Ishikawa (cell line): Measurements from ENCODE around the gene CEMIP.

Source experiments
- CEBPB ChIP-seq: IDR thresholded peaks from 2 replicates; pipeline ENCODE4 v1.6.1; 2012
- CREB1 ChIP-seq: IDR thresholded peaks from 2 replicates; pipeline ENCODE4 v1.6.1; 2012; ENCODE audit warnings: low read depth
- EGR1 ChIP-seq: IDR thresholded peaks from 2 replicates; pipeline ENCODE4 v1.6.1; 2012
- EP300 ChIP-seq: IDR thresholded peaks from 2 replicates; pipeline ENCODE4 v1.6.1; 2012; ENCODE audit warnings: borderline replicate concordance
- FOXM1 ChIP-seq: IDR thresholded peaks from 2 replicates; pipeline ENCODE4 v1.6.1; 2012; ENCODE audit warnings: low read depth, borderline replicate concordance
- NFIC ChIP-seq: IDR thresholded peaks from 2 replicates; pipeline ENCODE4 v1.6.1; 2012
- RAD21 ChIP-seq: IDR thresholded peaks from 2 replicates; pipeline ENCODE4 v1.6.1; 2012; ENCODE audit warnings: low read depth
- TAF1 ChIP-seq: IDR thresholded peaks from 2 replicates; pipeline ENCODE4 v1.6.1; 2012; ENCODE audit warnings: low read depth, mild to moderate bottlenecking
- TCF12 ChIP-seq: IDR thresholded peaks from 2 replicates; pipeline ENCODE4 v1.6.1; 2012; ENCODE audit warnings: low read depth
- TEAD4 ChIP-seq: IDR thresholded peaks from 2 replicates; pipeline ENCODE4 v1.6.1; 2012
- YY1 ChIP-seq: IDR thresholded peaks from 2 replicates; pipeline ENCODE4 v1.6.1; 2012; ENCODE audit warnings: low read depth
- ZBTB7A ChIP-seq: IDR thresholded peaks from 2 replicates; pipeline ENCODE4 v1.6.1; 2012; ENCODE audit warnings: low read depth
- TF ChIP-seq, protein P1 (sequence below): IDR thresholded peaks from 2 replicates; pipeline ENCODE4 v1.6.1; 2012
- TF ChIP-seq, protein P2 (sequence below): IDR thresholded peaks from 2 replicates; pipeline ENCODE4 v1.6.1; 2012
- TF ChIP-seq, protein P3 (sequence below): IDR thresholded peaks from 2 replicates; pipeline ENCODE4 v1.6.1; 2012; ENCODE audit warnings: low read depth, mild to moderate bottlenecking

Gene CEMIP

DNA sequence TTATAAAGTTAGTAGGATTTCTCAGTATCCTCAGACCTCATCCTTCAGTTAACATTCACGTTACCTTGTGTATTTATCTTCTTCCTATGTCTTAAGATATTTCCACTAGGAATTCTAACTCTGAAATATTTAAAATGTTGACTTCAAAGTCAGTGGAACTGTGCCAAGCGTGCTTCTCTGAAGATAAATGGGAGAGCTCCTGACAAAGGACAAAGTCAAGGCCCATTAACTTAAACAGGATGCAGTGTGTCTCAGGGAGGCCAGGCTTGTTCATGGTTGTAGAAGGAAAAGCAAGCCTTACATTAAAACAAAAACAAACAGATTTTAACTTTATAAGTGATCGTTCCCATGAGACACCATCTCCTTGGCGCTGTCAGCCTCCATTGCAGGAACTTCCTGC is 42.6 kb upstream of the CEMIP start:
- no peak for TF ChIP-seq CEBPB
- TF ChIP-seq NFIC = no peak
- no peak for TF ChIP-seq YY1
- no peak for TF ChIP-seq RAD21
- no peak for TF ChIP-seq EP300
- TF ChIP-seq EGR1 = no peak

DNA sequence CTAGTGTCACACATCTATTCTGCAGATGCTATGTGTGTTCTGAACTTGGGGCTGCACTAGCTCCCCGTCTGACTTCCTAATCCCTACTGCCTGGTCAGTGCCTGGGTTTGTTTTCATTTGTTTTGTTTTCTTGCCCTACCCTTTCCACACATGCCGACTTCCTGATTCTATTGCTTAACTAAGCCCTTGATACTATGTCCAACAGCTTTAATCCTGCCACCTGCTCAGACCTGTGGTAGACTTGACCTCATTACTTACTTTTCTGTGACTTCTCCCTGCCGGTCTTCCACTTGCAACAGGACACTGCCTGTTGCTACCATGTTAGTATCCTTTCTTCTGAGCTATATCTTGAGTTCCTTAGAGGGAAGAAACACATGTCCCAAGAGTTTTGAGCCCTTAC is 39.3 kb upstream of the CEMIP start:
- TF ChIP-seq TCF12 = no peak
- no peak for TF ChIP-seq EP300
- TF ChIP-seq, protein P1, sequence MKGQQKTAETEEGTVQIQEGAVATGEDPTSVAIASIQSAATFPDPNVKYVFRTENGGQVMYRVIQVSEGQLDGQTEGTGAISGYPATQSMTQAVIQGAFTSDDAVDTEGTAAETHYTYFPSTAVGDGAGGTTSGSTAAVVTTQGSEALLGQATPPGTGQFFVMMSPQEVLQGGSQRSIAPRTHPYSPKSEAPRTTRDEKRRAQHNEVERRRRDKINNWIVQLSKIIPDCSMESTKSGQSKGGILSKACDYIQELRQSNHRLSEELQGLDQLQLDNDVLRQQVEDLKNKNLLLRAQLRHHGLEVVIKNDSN = no peak
- no peak for TF ChIP-seq TAF1
- TF ChIP-seq NFIC = no peak
- TF ChIP-seq TEAD4 = no peak
- no peak for TF ChIP-seq YY1
- no peak for TF ChIP-seq ZBTB7A
- TF ChIP-seq, protein P2, sequence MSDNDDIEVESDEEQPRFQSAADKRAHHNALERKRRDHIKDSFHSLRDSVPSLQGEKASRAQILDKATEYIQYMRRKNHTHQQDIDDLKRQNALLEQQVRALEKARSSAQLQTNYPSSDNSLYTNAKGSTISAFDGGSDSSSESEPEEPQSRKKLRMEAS = no peak
- TF ChIP-seq FOXM1 = no peak
- TF ChIP-seq CREB1 = no peak
- TF ChIP-seq RAD21 = no peak
- TF ChIP-seq, protein P3, sequence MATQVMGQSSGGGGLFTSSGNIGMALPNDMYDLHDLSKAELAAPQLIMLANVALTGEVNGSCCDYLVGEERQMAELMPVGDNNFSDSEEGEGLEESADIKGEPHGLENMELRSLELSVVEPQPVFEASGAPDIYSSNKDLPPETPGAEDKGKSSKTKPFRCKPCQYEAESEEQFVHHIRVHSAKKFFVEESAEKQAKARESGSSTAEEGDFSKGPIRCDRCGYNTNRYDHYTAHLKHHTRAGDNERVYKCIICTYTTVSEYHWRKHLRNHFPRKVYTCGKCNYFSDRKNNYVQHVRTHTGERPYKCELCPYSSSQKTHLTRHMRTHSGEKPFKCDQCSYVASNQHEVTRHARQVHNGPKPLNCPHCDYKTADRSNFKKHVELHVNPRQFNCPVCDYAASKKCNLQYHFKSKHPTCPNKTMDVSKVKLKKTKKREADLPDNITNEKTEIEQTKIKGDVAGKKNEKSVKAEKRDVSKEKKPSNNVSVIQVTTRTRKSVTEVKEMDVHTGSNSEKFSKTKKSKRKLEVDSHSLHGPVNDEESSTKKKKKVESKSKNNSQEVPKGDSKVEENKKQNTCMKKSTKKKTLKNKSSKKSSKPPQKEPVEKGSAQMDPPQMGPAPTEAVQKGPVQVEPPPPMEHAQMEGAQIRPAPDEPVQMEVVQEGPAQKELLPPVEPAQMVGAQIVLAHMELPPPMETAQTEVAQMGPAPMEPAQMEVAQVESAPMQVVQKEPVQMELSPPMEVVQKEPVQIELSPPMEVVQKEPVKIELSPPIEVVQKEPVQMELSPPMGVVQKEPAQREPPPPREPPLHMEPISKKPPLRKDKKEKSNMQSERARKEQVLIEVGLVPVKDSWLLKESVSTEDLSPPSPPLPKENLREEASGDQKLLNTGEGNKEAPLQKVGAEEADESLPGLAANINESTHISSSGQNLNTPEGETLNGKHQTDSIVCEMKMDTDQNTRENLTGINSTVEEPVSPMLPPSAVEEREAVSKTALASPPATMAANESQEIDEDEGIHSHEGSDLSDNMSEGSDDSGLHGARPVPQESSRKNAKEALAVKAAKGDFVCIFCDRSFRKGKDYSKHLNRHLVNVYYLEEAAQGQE = no peak
- no peak for TF ChIP-seq CEBPB

DNA sequence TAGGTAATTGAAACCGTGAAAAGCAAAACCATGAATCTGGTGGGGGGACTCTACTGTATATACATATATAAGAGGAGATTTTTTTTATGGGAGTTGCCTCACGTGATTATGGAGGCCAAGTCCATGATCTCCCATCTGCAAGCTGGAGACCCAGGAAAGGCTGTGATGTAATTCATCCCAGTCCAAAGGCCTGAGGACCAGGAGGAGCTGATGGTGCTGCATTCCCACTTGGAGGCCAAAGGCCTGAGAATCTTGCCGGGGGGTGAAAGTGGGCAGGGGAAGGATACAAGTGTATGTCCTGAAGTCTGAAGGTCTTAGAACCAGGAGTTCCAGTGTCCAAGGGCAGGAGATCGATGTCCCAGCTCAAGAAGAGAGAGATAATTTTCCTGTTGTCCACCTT is 37.1 kb upstream of the CEMIP start:
- TF ChIP-seq ZBTB7A (no peak), NFIC (no peak), TEAD4 (no peak), CEBPB (no peak), EGR1 (no peak), FOXM1 (no peak), CREB1 (no peak), YY1 (no peak), RAD21 (no peak), TCF12 (no peak), TAF1 (no peak), EP300 (no peak)
- TF ChIP-seq, protein P1 = no peak
- TF ChIP-seq, protein P2 = no peak
- TF ChIP-seq, protein P3 = no peak

DNA sequence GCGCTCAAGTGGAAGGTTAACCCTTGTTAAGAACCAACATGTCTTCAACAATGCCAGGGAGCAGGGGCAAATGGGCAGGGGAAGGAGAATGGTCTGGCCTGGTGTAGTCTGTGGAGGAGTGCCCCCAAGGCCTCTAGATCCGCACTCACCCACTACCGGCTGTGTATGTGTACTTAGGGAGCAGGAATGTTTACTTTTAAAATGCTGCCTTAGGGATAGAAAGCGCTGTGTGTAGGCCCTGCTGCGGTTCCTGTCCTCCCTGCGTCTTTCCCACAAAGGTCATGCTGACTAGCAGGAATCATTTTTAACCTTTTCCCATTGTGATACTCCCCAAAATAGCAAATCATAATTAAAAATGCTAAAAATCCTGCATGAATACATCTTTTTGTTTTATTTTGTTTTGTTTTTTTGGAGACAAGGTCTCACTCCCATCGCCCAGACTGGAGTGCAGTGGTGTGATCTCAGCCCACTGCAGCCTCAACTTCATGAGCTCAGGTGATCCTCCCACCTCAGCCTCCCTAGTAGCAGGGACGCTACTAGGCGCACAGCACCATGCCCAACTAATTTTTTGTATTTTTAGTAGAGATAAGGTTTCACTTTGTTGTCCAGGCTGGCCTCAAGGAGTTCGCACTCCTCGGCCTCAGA is 35.9 kb upstream of the CEMIP start:
- TF ChIP-seq, protein P1 = no peak
- TF ChIP-seq CREB1 = no peak
- no peak for TF ChIP-seq ZBTB7A
- TF ChIP-seq TCF12 = no peak
- no peak for TF ChIP-seq CEBPB
- no peak for TF ChIP-seq TAF1
- no peak for TF ChIP-seq YY1
- no peak for TF ChIP-seq FOXM1
- TF ChIP-seq EGR1 = no peak
- no peak for TF ChIP-seq TEAD4
- TF ChIP-seq NFIC = no peak

DNA sequence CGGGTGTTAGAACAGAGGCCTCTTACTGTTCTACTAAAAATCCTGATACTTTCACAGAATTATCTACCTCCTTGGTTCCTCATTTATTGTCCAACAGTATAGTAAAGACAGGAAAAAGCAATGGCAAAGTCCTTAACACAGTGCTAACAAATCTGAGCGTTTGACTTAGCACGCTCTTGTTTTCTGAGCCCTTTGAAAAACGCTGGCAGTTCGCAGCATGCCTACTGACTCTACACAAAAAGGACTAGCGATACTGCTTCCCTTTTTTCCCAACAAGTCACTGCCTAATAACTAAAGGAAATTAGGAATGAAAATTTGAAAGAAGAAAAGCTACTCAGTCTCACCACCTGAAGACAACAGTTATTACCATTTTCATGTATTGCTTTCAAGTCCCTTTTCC is 34.8 kb upstream of the CEMIP start:
- TF ChIP-seq EP300 (no peak), ZBTB7A (no peak), YY1 (no peak), NFIC (no peak), TEAD4 (no peak), TAF1 (no peak), CEBPB (no peak)
- TF ChIP-seq, protein P2 = no peak
- TF ChIP-seq, protein P3 = no peak
